Measurements from ENCODE around the gene PIM2.

PIM2 gene

GRCh38 chrX:48890934-48891401, 27.9 kb downstream of the PIM2 start:
- TF ChIP-seq TAF1 (IDR thresholded peaks at IDR 0.05; ENCODE audit: borderline replicate concordance, insufficient read depth, low read length) (no peak), REST (IDR thresholded peaks at IDR 0.05; ENCODE audit: insufficient read depth in 1 of 2, low read depth in 2 of 2, low read length in 2 of 2) (no peak), FOXP2 (optimal IDR thresholded peaks at IDR 0.05; ENCODE audit: borderline replicate concordance, extremely low read depth, extremely low read length, insufficient read depth) (no peak), SIN3A (IDR thresholded peaks at IDR 0.05; ENCODE audit: borderline replicate concordance, insufficient read depth, low read length) (no peak), POLR2AphosphoS5 (IDR thresholded peaks at IDR 0.05; ENCODE audit: low read depth, low read length) (no peak)

- TF ChIP-seq POLR2AphosphoS5 (IDR thresholded peaks at IDR 0.05; ENCODE audit: low read depth, low read length) (no peak), SIN3A (IDR thresholded peaks at IDR 0.05; ENCODE audit: borderline replicate concordance, insufficient read depth, low read length) (no peak), FOXP2 (optimal IDR thresholded peaks at IDR 0.05; ENCODE audit: borderline replicate concordance, extremely low read depth, extremely low read length, insufficient read depth) (no peak), REST (IDR thresholded peaks at IDR 0.05; ENCODE audit: insufficient read depth in 1 of 2, low read depth in 2 of 2, low read length in 2 of 2) (no peak), TAF1 (IDR thresholded peaks at IDR 0.05; ENCODE audit: borderline replicate concordance, insufficient read depth, low read length) (no peak)
These were observed 28.4 kb downstream of the PIM2 start for GRCh38 chrX:48890296-48890925.

- TF ChIP-seq FOXP2 (optimal IDR thresholded peaks at IDR 0.05; ENCODE audit: borderline replicate concordance, extremely low read depth, extremely low read length, insufficient read depth) (no peak), POLR2AphosphoS5 (IDR thresholded peaks at IDR 0.05; ENCODE audit: low read depth, low read length) (no peak), REST (IDR thresholded peaks at IDR 0.05; ENCODE audit: insufficient read depth in 1 of 2, low read depth in 2 of 2, low read length in 2 of 2) (no peak), TAF1 (IDR thresholded peaks at IDR 0.05; ENCODE audit: borderline replicate concordance, insufficient read depth, low read length) (no peak), SIN3A (IDR thresholded peaks at IDR 0.05; ENCODE audit: borderline replicate concordance, insufficient read depth, low read length) (no peak)
These were observed 35.1 kb downstream of the PIM2 start for GRCh38 chrX:48883729-48884128.

GRCh38 chrX:48864210-48864609, 54.6 kb downstream of the PIM2 start:
- TF ChIP-seq TAF1 (IDR thresholded peaks at IDR 0.05; ENCODE audit: borderline replicate concordance, insufficient read depth, low read length) (no peak), SIN3A (IDR thresholded peaks at IDR 0.05; ENCODE audit: borderline replicate concordance, insufficient read depth, low read length) (no peak), POLR2AphosphoS5 (IDR thresholded peaks at IDR 0.05; ENCODE audit: low read depth, low read length) (no peak), REST (IDR thresholded peaks at IDR 0.05; ENCODE audit: insufficient read depth in 1 of 2, low read depth in 2 of 2, low read length in 2 of 2) (no peak; a peak in 1 of 4 replicates), FOXP2 (optimal IDR thresholded peaks at IDR 0.05; ENCODE audit: borderline replicate concordance, extremely low read depth, extremely low read length, insufficient read depth) (no peak)

Measured in PFSK-1 (cell line).